HG02885 (cell line): Measurements from ENCODE around the gene DOK1.

Source experiments
- ATAC-seq: cut with Tn5 transposase; IDR thresholded peaks from one replicate; pipeline ENCODE4 v1.9.1; 2021; ENCODE audit warnings: mild to moderate bottlenecking; ENCODE audit not compliant: unreplicated experiment, poor library complexity

Gene DOK1

DNA sequence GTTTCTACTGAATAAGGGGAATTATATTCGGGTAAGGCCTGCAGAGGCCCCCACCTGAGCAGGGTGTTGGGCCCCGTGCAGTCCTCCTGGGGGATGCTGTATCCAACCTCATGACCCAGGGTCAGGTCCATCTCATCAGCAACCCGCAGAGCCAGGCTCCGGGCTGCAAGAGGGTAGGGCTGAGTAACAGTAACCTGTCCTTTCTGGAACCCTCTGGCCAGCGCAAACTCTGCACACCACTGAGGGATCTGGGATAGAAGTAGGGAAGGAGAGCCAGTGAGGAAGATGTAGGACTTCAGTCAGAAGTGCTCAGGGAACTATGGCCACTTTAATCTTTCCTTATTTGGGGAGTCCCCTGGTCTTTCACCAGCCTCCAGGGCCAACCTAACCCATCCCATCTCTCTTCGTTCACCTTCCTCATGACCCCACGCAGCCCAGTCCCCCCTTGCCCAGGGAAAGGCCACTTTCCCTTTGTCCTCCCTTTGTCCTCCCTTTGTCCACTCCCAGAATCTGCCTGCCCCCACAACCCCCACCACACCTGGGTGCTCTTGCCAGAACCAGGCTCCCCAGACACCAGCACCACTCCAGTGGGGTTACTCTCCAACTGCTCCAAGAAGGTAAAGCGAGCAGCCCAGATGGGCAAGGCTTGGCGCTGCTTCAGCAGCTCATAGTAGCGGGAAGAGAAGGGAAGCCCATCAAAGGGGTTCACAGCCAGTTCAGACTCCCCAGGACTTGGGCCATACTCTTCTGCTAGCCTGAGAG, 29.4 kb upstream of the DOK1 start:
- ATAC-seq: no peak

DNA sequence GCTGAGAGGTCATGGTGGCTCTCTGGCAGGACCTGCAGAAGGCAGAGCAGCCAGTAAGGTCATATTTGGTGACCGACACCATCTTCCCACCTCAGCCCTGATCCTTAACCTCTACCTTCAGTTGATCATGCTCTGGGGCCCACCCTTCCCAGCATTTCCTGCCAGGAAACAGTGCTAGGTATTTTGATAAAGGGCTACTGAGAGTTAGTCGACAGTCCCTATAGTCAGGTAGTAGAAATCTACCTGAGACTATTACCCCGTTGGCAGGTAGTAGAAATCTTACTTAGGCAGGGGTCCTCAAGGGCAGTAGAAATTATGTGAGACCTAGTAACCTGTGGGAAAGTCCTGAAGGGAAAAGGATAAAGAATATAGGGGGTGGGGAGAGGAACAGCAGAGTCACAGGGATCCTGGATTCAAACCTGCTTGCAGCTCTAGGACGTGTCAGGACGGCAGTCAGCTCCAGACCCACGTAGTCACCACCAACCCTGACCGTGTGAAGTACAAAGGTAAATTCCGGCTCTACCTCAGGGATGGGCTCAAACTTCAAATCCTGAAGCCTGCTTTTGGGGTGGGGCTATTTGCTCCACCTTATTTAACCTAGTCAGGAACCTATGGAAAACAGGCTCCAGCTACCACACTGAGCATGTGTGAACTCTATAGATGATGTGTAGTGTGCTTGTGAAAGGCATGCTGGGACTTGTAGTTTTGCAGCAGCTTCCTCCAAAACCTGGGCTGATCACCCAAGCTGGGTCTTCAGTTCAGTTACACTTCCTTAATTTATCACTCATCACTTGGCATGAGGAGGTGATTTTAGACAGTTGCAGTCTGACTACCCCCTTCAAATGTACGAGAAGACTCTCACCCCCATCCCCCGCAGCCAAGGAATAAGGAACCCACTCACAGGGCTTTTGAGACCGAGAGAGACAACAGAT, 28.5 kb upstream of the DOK1 start, which contains the start of gene DQX1:
TSS of gene DQX1 (minus strand) at position 515 of the 932 bp plus-strand sequence. CDS start at position 13, 502 bp downstream.
- ATAC-seq: no peak

DNA sequence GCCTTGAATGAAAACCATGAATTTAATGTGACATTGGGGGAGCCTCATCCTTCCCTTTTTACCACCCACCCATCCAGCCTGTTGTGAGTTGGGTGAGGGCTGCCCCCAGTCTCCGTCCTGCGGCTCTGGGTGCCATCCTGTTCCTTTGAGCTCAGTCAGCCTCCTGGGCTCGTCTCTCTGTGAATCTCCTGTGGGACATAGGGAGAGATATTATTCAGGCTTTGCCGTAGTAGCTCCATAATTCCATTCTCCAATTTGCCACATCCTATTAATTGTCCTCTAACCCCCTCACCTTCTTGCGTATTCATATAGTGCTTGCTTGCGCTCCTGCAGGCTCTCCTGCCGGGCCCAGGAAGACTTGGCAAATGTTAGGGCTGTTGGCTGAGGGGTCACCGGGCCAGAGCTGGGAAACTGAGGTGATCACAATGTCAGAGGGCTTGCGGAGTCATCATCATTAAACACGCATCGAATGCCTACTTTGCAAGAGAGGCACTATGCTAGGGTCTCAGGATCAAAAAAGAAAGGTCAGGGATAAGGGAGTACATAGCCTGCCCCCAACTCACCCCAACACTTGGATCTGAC, 27.8 kb upstream of the DOK1 start:
- ATAC-seq: no peak

DNA sequence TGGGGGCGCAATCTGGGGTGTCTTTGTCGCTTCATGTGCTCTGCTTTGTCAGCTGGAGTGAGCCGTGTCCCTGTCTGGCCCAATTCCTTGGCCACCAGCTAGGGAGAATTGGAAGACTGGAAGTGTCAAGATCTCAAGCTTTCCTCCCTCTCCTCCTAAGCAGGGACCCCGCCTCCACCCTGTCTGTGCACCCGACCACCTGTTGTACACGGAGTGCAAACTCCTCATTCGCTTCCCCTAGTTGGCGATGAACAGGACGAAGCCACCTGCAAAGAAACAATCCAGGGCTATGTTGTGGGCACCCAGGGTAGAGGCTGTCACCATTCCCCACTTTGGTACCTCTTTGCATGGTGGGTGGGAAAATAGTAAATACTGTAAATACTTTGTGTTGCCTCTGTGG, 26.8 kb upstream of the DOK1 start:
- no peak for ATAC-seq

DNA sequence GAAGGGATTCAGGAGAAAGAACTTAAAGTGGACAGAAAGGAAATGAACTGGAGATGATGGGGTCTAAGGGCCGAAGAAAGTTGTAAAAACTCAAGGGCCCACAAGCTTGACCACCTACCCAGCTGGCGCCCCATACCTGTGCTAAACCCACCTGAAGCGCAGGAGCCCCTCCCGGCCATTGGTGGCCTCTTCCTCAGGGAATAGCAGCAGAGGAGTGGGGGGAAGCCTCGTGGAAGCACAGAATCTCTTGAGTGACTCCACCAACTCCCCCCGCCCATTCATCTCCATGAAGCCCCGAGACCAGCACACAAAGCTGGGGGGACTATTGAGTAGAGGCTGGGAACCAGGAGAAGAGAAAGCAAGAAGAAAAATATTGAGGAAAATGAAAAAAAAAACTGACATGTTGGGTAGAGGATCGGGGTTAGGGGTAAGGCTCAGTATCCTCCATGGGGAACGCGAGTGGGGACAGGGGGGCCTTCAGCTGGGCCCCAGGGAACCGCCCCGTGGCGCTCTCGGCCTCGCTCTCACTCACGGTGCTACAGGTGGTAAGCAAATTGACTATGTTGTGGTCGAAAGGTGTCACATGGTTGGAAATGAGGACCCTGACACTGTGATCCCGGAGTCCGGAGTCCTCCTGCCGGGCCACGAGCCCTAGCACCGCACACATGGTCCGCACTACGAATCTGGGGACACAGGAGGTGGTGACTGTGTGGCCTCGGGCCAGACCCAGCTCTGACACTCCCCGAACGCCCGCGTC, 25.7 kb upstream of the DOK1 start:
- peak; percentile 5 for ATAC-seq

DNA sequence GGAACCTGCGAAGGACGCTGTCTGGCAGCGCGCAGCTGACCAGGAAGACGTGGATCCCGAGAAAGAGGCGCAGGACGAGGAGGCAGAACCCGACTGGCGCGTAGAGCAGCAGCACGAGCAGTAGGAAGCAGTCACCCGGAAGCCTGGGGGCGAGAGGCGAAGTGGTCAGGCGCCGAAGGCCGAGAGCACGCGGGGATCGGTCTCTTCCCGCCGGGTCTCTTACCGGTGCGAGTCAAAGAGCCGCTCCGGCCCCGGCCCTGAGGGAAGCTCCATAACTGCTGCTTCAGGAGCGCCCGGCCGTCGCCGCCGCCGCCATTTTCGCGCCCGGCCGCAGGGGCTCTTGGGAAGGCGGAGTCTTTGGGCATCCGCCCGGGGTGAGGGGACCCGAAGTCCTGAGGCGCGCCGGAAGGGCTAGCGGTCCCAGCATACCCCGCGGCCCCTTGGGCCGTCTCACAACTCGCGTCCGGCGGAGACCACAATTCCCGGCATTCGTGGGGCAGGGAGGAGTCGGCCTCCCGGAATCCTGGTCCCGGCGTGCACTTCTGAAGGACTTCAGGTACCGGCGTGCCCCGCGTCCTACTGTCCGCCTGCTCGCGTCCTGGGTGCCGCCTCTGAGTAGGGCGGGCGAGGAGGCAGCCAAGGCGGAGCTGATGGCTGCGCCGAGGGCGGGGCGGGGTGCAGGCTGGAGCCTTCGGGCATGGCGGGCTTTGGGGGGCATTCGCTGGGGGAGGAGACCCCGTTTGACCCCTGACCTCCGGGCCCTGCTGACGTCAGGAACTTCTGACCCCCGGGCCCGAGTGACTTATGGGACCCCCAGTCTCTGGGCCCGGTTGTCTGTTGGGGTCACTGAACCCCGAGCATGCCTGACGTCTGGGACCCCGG, 24.9 kb upstream of the DOK1 start, which contains the start of the genes AUP1 and HTRA2:
TSS of gene AUP1 (minus strand) at position 350 of the 882 bp plus-strand sequence. CDS start at position 273, 77 bp downstream.
TSS of gene HTRA2 (plus strand) at position 577 of the 882 bp plus-strand sequence. CDS start at position 651, 74 bp downstream.
- peak; percentile 82 for ATAC-seq

DNA sequence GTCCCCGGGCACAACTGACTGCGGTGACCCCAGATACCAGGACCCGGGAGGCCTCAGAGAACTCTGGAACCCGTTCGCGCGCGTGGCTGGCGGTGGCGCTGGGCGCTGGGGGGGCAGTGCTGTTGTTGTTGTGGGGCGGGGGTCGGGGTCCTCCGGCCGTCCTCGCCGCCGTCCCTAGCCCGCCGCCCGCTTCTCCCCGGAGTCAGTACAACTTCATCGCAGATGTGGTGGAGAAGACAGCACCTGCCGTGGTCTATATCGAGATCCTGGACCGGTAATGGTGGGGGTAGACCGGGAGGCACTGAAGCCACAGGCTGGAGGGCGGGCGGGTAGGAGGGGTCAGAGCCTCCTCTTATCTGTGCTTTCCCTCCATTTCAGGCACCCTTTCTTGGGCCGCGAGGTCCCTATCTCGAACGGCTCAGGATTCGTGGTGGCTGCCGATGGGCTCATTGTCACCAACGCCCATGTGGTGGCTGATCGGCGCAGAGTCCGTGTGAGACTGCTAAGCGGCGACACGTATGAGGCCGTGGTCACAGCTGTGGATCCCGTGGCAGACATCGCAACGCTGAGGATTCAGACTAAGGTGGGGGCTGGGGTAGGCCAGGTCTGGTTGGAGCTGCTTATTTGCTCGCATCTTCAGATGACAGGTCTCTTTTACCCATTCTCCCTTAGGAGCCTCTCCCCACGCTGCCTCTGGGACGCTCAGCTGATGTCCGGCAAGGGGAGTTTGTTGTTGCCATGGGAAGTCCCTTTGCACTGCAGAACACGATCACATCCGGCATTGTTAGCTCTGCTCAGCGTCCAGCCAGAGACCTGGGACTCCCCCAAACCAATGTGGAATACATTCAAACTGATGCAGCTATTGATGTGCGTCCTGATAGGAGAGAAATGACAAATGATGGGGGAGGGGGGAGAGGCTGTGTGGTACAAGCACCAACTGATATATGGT, 24.0 kb upstream of the DOK1 start:
- ATAC-seq: peak; percentile 25

DNA sequence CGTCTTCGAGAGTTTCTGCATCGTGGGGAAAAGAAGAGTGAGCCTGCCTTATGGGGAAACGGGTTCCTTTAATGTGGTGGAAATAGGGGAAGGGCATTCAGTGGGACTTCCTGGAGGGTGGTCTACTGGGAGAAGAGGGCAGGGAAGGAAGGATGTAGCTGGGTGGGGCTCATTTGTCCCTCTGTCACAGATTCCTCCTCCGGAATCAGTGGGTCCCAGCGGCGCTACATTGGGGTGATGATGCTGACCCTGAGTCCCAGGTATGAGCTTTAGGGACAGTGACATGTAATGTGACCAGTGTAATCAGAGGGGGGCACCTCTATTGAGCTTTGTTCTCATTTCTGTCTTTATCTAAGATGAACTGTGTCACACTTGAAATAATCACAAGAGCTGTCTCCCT, 22.9 kb upstream of the DOK1 start:
- ATAC-seq: no peak

DNA sequence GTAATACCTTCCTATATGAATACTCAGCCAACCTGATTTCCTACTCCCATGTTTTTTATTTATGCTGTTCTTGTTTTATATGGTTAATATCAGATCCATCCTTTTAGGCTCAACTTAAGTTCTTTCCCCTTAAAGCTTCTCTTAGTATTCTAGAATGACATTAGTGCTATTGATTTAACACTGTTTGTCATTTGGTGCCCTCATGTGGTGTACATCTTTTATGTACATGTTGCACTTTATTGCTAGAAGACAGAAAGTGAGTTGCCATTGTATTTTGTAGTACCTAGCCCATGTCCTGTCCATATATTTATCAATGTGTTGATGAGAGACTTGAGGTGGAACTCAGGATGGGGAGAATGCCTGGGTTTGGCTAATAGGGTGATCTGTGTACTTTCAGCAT, 22.3 kb upstream of the DOK1 start:
- ATAC-seq: no peak

DNA sequence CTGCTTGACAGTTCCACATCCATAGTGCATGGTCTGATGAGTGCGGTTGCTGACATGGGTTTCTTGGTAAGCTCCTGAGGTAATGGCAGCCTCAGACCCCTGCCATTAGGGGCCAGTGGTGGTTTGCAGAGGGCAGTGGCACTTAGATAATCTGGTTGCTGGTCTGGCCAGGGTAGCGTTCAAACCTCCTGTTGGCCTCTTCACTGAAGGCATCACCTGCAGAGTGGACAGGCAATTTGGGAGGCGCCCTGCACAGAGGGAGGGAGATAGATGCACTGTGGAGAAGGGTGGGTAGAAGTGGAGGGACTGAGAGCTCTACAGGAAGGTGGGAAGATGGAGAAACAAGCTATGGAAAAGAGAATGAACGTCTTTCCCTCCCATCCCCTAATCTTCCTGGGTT, 21.1 kb upstream of the DOK1 start:
- ATAC-seq: no peak

DNA sequence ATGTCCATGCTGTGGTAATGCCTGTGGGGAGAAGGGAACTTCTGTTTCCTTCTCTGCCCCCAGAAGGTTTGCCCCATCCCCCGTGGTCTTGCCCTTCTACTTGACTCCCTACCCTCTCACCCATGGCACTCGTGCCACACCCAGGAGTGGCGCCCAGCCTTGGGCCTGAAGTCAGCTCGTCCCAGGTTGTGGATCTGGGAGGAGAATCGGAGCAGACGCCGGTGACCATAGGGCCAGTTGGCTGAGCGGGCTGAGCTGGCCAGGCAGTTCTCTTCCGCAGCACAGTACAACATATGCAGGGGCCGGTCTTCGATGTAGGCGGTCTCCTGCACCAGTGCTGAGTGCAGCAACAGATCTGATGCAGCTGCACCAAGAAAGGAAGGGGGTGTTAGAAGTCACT, 20.1 kb upstream of the DOK1 start:
- ATAC-seq: no peak

DNA sequence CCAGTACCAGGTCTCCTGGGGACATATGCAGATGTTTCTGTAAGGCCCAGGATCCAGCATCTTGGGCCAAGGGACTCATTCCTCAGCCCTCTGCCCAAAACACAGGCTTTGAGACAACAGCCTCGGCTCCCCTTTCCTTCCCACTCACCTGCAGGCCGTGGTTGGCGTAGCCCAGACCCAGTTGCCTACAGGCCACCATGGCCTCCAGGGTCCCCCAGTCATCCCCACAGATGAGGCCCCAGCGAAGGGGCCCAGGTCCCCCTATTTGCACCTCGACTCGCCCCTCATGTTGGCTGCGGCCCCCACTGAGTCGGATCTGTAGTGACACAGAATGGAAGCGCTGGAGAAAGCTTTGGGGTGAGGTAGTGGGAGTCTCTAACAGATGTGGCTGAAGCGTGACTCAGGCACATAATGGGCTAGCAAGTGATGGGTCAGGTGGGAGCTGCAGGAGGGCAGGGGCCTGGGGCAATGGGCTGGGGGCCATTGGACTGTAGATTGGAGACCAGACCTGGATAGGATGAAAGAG, 19.0 kb upstream of the DOK1 start:
- no peak for ATAC-seq

DNA sequence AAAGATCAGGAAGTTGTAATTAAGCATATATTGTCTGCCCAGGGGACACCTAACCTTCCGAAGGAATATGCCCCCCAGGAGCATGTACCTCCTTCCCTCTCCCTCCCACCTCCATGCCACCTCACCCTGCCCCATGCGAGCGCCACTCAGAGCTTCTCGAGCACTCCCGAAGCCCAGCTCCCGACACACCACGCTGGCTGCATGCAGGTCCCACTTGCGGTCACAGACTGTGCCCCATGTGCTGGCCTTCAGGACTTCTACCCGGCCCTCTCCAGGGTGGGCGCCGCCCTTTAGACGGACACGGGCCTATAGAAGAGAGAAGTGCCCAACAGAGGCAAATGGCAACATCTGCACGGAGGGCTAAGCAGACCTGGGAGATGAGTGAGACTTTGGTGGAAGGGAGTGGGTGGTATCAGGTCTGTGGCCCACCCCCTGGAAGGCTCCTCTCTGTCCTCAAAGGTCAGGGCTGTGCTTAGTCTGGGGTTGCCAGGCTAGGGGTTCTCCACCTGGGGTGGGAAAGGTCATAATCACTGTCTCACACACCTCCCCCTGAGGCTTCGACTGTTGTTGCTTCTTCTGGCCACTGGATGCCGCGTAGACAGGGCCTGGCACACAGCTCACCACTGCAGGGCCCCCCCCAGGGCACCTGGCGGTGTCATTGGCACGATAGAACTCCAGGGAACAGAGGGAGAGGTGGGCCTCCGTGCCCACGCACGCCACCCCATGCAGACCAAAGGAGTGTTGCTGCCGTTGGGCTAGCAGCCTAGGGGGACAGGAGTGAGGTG, 18.2 kb upstream of the DOK1 start:
- no peak for ATAC-seq

DNA sequence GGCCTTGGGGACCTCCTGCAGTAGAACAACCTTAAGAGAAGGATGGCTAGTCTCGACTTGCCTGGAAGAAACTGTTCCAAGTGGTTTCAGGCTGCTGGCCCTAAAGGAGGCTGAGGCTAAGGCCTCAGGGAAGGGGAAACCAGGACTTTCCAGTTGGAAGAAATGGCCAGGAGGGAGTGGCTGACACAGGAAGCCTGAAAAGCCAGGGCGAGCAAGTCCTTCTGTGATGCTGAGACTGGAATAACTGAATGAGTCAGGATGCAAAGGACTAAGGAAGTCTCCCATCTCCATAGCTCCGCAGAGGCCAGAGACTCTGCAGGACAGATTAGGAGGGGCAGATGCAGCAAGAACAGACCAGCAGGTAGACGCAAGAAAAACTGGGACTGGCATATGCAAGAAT, 17.4 kb upstream of the DOK1 start:
- no peak for ATAC-seq

DNA sequence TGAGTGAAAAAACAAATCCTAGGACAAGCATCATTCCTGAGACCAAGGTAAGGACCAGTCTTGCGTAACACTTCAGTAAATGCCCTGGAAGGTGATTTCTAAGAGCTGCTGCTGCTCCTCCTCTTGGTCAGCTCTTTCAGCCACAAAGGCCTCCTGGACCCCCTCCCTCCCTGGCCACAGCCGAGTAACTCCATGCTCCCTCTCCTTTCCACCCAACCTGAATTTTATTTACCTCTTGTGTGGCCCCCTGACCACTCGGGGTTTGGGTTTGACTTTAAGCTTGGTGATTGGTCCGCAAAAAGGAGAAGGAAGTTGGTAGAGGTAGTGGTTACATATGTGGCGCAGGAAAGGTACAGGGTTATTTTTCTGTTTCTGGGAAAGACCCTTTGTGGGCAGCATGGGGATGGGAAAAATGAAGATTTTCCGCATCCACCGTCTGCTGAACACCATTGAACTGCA, 15.6 kb upstream of the DOK1 start:
- peak; percentile 52 for ATAC-seq

DNA sequence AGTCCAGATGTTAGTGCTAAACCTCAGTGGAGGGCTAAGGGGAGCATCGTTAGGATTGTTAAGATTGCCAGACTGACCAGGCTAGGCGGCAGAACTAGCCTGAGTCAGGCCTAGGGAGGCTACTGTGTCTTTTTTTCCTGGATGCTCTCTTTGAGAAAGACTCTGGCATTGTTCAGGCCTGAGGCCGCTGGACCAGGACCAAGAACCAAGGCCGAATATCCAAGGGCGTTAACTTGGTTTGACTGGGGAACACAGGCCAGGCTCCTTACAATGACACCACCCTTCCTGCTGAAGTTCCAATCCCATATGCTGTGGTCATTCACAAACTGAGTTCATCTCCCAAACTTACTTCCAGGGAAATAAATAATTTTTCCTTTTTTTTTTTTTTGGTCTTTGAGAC, 14.2 kb upstream of the DOK1 start:
- ATAC-seq: no peak

DNA sequence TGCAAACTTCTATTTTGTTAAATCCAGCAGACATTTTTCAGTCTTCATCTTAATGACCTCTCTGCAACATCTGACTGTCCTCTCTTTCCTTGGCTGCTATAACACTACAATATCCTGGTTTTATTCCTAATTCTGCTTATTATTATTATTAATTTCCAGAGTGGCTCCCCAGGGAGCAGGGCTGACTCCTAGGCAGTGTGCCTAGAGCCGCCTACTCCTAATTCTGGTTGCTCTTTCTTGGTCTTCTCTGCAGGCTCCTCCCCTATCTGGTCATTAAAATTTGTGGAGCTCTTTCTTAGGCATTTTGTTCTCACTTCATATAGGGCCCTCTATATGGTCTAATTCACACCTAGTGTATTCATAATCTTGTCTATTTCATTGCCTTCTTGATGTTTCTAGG, 11.5 kb upstream of the DOK1 start:
- no peak for ATAC-seq
